ENCODE measurements around the gene FSTL3. TPM values are rescaled to one million over a fixed set of nuclear protein-coding genes. Genes with fewer than 3 reads are reported as not detected.
A peak's percentile ranks its signal among the peaks of the same experiment; 100 is the strongest.

Gene FSTL3
- total RNA-seq, 1 experiment from 2014 or later = 6.8 TPM

DNA sequence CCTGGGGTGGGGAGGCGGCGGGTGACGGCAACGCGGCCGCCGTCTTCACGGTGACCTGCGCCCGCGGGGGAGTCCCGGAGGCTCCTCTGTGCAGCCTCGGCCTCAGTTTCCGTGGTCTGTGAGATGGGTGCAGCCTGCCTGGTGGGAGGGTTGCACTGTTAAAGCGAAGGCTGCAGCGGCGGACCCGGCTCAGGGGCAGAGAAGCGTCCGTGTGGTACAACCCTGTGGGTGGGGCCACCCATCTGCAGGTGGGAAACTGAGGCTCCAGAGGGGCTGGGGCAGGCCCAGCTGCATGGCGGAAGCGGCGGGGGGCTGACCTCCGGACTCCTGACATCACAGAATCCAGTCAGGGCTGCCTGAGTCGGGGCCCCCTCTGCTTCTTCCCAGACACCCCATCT, 36.0 kb upstream of the FSTL3 start:
- no peak overlapping the region for H2BK15ac ChIP-seq (ENCODE audit: low read depth, low read length)
- no peaks in the 10 kb centered on the region for H4K20me1 ChIP-seq (ENCODE audit: control insufficient read depth, insufficient read depth, insufficient read length)
- peak overlapping the region; percentile 30 to 55; a peak in 4 of 5 replicates for H3K4me3 Mint-ChIP-seq
- peak overlapping the region; percentile 23 for H3K4me2 ChIP-seq (ENCODE audit: insufficient read depth, insufficient read length, low read length)
- no peak overlapping the region for H3K23ac ChIP-seq (ENCODE audit: insufficient read length, low read depth, low read length)
- H4K91ac ChIP-seq (ENCODE audit: insufficient read length, low read depth, low read length) = no peak overlapping the region
- H3K18ac ChIP-seq (ENCODE audit: insufficient read length, low read depth, low read length) = no peak overlapping the region
- 0 out of 5 replicates have a peak, but pooled peaks cover 0 to 3% of the 10 kb centered on the region in 2 experiments for H3K9me3 Mint-ChIP-seq
- no peaks in the 10 kb centered on the region for H3K79me2 ChIP-seq (ENCODE audit: insufficient read depth, low read length)
- H3K79me1 ChIP-seq (ENCODE audit: insufficient read depth, low read depth, low read length, poor library complexity, severe bottlenecking) = no peaks in the 10 kb centered on the region
- no peak for DNase-seq
- no peaks in the 10 kb centered on the region for H3K23me2 ChIP-seq (ENCODE audit: insufficient read length, low read depth, low read length, poor library complexity, severe bottlenecking)
- no peak overlapping the region for H3K9ac ChIP-seq (ENCODE audit: extremely low read depth, insufficient read length, low read length)
- H3K27ac Mint-ChIP-seq = no peak overlapping the region
- H2BK20ac ChIP-seq (ENCODE audit: low read depth, low read length, poor library complexity, severe bottlenecking) = no peak overlapping the region
- H2AFZ ChIP-seq (ENCODE audit: low read length) = no peak overlapping the region
- no peak overlapping the region for H2BK5ac ChIP-seq (ENCODE audit: insufficient read length, low read length)
- WGBS (ENCODE audit: extremely low coverage, insufficient read length, low lambda C conversion rate) = no CpG with 5 or more reads among the region's 25 CpGs
- no peaks in the 10 kb centered on the region for H3K9me3 ChIP-seq (ENCODE audit: control insufficient read depth, low read depth, low read length)
- no peak overlapping the region for H2BK120ac ChIP-seq (ENCODE audit: low read depth, low read length, poor library complexity, severe bottlenecking)
- H4K8ac ChIP-seq (replicated peaks; ENCODE audit: insufficient read length, low read depth, low read length) = no peak overlapping the region
- no peak overlapping the region for H3T11ph ChIP-seq (ENCODE audit: low read length)
- no peaks in the 10 kb centered on the region; the same call in 1 of the 2 replicates for H3K27me3 ChIP-seq (ENCODE audit: insufficient read depth, low read length)
- no peak overlapping the region for H3K4ac ChIP-seq (ENCODE audit: low read depth, low read length)
- H3K14ac ChIP-seq (ENCODE audit: insufficient read depth, low read length) = no peak overlapping the region
- peaks cover 4 to 5% of the 10 kb centered on the region in 2 experiments; a peak in 3 of 4 replicates for H3K4me1 Mint-ChIP-seq
- H2AK5ac ChIP-seq (ENCODE audit: insufficient read length, low read length) = no peak overlapping the region
- no peaks in the 10 kb centered on the region for H3K4me1 ChIP-seq (ENCODE audit: insufficient read depth, low read length)
- no peak overlapping the region for H3K27ac ChIP-seq (ENCODE audit: insufficient read length, low read depth, low read length)
- H2BK12ac ChIP-seq (ENCODE audit: insufficient read length, low read depth, low read length) = no peak overlapping the region
- no peak overlapping the region for H3K56ac ChIP-seq (ENCODE audit: insufficient read length, low read depth, low read length)
- TF ChIP-seq, protein P1, sequence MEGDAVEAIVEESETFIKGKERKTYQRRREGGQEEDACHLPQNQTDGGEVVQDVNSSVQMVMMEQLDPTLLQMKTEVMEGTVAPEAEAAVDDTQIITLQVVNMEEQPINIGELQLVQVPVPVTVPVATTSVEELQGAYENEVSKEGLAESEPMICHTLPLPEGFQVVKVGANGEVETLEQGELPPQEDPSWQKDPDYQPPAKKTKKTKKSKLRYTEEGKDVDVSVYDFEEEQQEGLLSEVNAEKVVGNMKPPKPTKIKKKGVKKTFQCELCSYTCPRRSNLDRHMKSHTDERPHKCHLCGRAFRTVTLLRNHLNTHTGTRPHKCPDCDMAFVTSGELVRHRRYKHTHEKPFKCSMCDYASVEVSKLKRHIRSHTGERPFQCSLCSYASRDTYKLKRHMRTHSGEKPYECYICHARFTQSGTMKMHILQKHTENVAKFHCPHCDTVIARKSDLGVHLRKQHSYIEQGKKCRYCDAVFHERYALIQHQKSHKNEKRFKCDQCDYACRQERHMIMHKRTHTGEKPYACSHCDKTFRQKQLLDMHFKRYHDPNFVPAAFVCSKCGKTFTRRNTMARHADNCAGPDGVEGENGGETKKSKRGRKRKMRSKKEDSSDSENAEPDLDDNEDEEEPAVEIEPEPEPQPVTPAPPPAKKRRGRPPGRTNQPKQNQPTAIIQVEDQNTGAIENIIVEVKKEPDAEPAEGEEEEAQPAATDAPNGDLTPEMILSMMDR (conservative IDR thresholded peaks at IDR 0.05) = no peak
- H4K5ac ChIP-seq (ENCODE audit: insufficient read length, low read depth, low read length) = no peak overlapping the region
- peaks cover 29% of the 10 kb centered on the region for H3K27me3 Mint-ChIP-seq (ENCODE audit: low read depth)
- peaks cover 3 to 4% (median 4%) of the 10 kb centered on the region in 3 experiments; a peak in 6 of 7 replicates for H3K36me3 Mint-ChIP-seq (ENCODE audit: insufficient read depth in 1 of 3, low read depth in 3 of 3)

Measured in H9 (cell line).